ENCODE results near the gene SSX4B. TPM values are rescaled to one million over a fixed set of nuclear protein-coding genes. Genes with fewer than 3 reads are reported as not detected.
"Not testable (repeated sequence)": the region's sequence is repeated elsewhere in the genome, so short reads cannot be mapped to it uniquely, and the experiment has no call there.

SSX4B gene
- total RNA-seq, 1 experiment from 2014 or later, result 0.15 TPM

DNA sequence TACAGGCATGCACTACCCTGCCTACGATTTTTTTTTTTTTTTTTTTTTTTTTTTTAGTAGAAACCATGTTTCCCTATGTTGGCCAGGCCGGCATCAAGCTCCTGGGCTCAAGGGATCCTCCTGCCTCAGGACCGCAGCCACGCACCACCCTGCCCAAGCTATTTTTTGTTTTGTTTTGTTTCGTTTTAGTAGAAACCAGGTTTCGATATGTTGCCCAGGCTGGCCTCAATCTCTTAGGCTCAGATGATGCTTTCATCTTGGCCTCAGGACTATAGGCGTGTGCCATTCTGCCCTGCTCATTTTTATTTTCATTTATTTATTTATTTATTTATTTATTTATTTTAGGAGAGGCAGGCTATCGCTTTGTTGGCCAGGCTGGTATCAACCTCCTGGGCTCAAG, 54.1 kb downstream of the SSX4B start:
- intact Hi-C loops (cut with micrococcal nuclease; ENCODE audit: unreplicated experiment) (no loop called here), in situ Hi-C loops (cut with HindIII; ENCODE audit: low pct_unique_long_range_greater_than_20kb, low sequenced_read_pairs) (no loop called here)
- H3K27me3 ChIP-seq (ENCODE audit: control insufficient read depth, insufficient read depth, low read length), result no peaks in the 10 kb centered on the region
- CTCF ChIA-PET, result no interaction called here
- H3K36me3 ChIP-seq (ENCODE audit: control insufficient read depth, insufficient read depth, low read length), result no peaks in the 10 kb centered on the region
- H3K4me3 ChIP-seq (ENCODE audit: low read depth in 2 of 2, low read length in 2 of 2), result no peak overlapping the region
- DNase-seq (ENCODE audit: low read depth, low spot score), result no peak
- no peak for TF ChIP-seq SIN3A (IDR thresholded peaks at IDR 0.05; ENCODE audit: borderline replicate concordance, insufficient read depth, low read depth, low read length)
- no peak for TF ChIP-seq TCF7L2 (IDR thresholded peaks at IDR 0.05; ENCODE audit: low read depth, low read length)
- TF ChIP-seq, protein P1, sequence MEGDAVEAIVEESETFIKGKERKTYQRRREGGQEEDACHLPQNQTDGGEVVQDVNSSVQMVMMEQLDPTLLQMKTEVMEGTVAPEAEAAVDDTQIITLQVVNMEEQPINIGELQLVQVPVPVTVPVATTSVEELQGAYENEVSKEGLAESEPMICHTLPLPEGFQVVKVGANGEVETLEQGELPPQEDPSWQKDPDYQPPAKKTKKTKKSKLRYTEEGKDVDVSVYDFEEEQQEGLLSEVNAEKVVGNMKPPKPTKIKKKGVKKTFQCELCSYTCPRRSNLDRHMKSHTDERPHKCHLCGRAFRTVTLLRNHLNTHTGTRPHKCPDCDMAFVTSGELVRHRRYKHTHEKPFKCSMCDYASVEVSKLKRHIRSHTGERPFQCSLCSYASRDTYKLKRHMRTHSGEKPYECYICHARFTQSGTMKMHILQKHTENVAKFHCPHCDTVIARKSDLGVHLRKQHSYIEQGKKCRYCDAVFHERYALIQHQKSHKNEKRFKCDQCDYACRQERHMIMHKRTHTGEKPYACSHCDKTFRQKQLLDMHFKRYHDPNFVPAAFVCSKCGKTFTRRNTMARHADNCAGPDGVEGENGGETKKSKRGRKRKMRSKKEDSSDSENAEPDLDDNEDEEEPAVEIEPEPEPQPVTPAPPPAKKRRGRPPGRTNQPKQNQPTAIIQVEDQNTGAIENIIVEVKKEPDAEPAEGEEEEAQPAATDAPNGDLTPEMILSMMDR (IDR thresholded peaks at IDR 0.05), result no peak
- TF ChIP-seq, protein P2, sequence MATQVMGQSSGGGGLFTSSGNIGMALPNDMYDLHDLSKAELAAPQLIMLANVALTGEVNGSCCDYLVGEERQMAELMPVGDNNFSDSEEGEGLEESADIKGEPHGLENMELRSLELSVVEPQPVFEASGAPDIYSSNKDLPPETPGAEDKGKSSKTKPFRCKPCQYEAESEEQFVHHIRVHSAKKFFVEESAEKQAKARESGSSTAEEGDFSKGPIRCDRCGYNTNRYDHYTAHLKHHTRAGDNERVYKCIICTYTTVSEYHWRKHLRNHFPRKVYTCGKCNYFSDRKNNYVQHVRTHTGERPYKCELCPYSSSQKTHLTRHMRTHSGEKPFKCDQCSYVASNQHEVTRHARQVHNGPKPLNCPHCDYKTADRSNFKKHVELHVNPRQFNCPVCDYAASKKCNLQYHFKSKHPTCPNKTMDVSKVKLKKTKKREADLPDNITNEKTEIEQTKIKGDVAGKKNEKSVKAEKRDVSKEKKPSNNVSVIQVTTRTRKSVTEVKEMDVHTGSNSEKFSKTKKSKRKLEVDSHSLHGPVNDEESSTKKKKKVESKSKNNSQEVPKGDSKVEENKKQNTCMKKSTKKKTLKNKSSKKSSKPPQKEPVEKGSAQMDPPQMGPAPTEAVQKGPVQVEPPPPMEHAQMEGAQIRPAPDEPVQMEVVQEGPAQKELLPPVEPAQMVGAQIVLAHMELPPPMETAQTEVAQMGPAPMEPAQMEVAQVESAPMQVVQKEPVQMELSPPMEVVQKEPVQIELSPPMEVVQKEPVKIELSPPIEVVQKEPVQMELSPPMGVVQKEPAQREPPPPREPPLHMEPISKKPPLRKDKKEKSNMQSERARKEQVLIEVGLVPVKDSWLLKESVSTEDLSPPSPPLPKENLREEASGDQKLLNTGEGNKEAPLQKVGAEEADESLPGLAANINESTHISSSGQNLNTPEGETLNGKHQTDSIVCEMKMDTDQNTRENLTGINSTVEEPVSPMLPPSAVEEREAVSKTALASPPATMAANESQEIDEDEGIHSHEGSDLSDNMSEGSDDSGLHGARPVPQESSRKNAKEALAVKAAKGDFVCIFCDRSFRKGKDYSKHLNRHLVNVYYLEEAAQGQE (IDR thresholded peaks at IDR 0.05; ENCODE audit: insufficient read depth in 1 of 2, low read depth in 2 of 2, low read length in 1 of 2), result no peak
- no peak for TF ChIP-seq POLR2AphosphoS5 (IDR thresholded peaks at IDR 0.05; ENCODE audit: low read depth, low read length)
- no peak for ATAC-seq
- POLR2A ChIA-PET, result no interaction called here
- no peaks in the 10 kb centered on the region for H3K4me1 ChIP-seq (ENCODE audit: control insufficient read depth, insufficient read depth, low read length)
- no TSS peak for BruUV-seq (replicated peaks)
- no peak overlapping the region for H3K27ac ChIP-seq (ENCODE audit: low read length)
- no peaks in the 10 kb centered on the region for H3K9me3 ChIP-seq (ENCODE audit: control insufficient read depth, insufficient read depth, low read depth, low read length)

DNA sequence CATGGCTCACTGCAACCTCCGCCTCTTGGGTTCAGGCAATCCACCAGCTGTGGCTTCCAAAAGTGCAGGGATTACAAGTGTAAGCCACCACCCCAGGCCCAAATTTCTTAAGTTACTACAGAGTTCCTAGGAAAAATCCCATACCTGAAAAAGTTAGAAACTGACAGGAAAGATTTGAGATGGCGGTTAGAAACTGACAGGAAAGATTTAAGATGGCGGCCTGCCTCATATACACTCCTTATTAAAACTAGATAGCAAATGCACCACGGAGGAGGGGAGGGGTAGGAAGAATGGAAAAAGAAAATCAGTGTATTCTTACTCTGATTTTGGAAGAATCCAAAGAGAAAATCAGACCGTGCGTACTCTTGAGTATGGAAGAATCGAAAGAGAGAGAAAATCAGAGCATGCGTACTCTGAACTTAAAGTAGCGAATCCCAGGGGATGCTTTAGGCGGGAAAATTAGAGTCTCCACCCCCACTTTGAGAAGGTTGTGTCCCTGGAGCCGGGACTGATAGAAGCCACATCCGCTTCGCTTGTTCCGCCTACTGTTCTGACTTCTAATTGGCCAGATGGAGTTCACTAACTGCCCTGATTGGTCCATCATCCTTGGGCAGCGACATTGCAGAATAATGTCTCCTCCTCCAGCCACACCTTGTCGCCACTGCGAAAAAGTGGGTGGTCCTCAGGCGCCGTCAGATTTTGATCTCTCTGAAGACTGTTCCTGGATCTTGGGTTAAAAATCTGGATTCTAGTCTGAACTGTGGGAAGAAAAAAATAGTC, 55.3 kb downstream of the SSX4B start, which contains the start of gene SSX3:
Gene SSX3, minus strand, starts transcription at position 389 of the 780 bp plus-strand sequence. CDS start 1,454 bp downstream, outside the sequence.
- H3K4me1 ChIP-seq (ENCODE audit: control insufficient read depth, insufficient read depth, low read length); DNase-seq (ENCODE audit: low read depth, low spot score); POLR2A ChIA-PET; in situ Hi-C loops (cut with HindIII; ENCODE audit: low pct_unique_long_range_greater_than_20kb, low sequenced_read_pairs); H3K4me3 ChIP-seq (ENCODE audit: low read depth in 2 of 2, low read length in 2 of 2); BruUV-seq (replicated peaks); H3K27ac ChIP-seq (ENCODE audit: low read length); intact Hi-C loops (cut with micrococcal nuclease; ENCODE audit: unreplicated experiment); H3K27me3 ChIP-seq (ENCODE audit: control insufficient read depth, insufficient read depth, low read length); H3K36me3 ChIP-seq (ENCODE audit: control insufficient read depth, insufficient read depth, low read length); CTCF ChIA-PET; H3K9me3 ChIP-seq (ENCODE audit: control insufficient read depth, insufficient read depth, low read depth, low read length); ATAC-seq: not testable (repeated sequence)

Other genes starting within 250 kb of the SSX4B start
- not detected for gene SSX5, start 215.2 kb downstream of the SSX4B start, total RNA-seq (2021; ENCODE audit: unreplicated experiment)
- 0.13 TPM for gene SSX1, start 156.6 kb downstream of the SSX4B start, total RNA-seq (2021; ENCODE audit: unreplicated experiment)
- not detected for gene SSX3, start 55.3 kb downstream of the SSX4B start, total RNA-seq (2021; ENCODE audit: unreplicated experiment)
- gene SSX4, start 28.4 kb downstream of the SSX4B start, total RNA-seq (2021; ENCODE audit: unreplicated experiment), result 0.15 TPM
- 1.1 TPM for gene SLC38A5, start 58.3 kb upstream of the SSX4B start, total RNA-seq (2021; ENCODE audit: unreplicated experiment)
- 43.1 TPM for gene FTSJ1, start 64.2 kb upstream of the SSX4B start, total RNA-seq (2021; ENCODE audit: unreplicated experiment)
- 8.6 TPM for gene PORCN, start 97.0 kb upstream of the SSX4B start, total RNA-seq (2021; ENCODE audit: unreplicated experiment)
- 157 TPM for gene EBP, start 109.8 kb upstream of the SSX4B start, total RNA-seq (2021; ENCODE audit: unreplicated experiment)
- gene TBC1D25, start 127.8 kb upstream of the SSX4B start, total RNA-seq (2021; ENCODE audit: unreplicated experiment), result 29.4 TPM
- gene RBM3, start 162.5 kb upstream of the SSX4B start, total RNA-seq (2021; ENCODE audit: unreplicated experiment), result 528 TPM
- gene WDR13, start 185.5 kb upstream of the SSX4B start, total RNA-seq (2021; ENCODE audit: unreplicated experiment), result 91.3 TPM

All from Panc1 (cell line).